BE2C (cell line): ENCODE data around the gene ROBO3.
A peak's percentile ranks its signal among the peaks of the same experiment; 100 is the strongest.

ENCODE experiments used
- DNase-seq: peaks from one replicate; pipeline ENCODE4 v3.0.0-alpha.2; 2020
- H3K27me3 ChIP-seq: fragments of 250-450 bp; sonication (Bioruptor Pico); 2 replicates; pipeline ENCODE4 v1.5.1; 2020; ENCODE audit warnings: mild to moderate bottlenecking
- H3K36me3 ChIP-seq: fragments of 250-450 bp; sonication (Bioruptor Pico); 2 replicates; pipeline ENCODE4 v1.5.1; 2020; ENCODE audit warnings: mild to moderate bottlenecking
- H3K4me1 ChIP-seq: fragments of 250-450 bp; sonication (Bioruptor Pico); 2 replicates; pipeline ENCODE4 v1.5.1; 2020
- H3K4me3 ChIP-seq: 2 replicates; pipeline ENCODE4 v1.5.1; 2011; ENCODE audit warnings: low read depth, low read length
- H3K9me3 ChIP-seq: fragments of 250-450 bp; sonication (Bioruptor Pico); 2 replicates; pipeline ENCODE4 v1.5.1; 2020
- TF ChIP-seq, protein P1 (sequence below): IDR thresholded peaks from 2 replicates; pipeline ENCODE4 v1.5.1; 2012; ENCODE audit warnings: mild to moderate bottlenecking, low read depth, low read length

Gene ROBO3

GRCh38 chr11:124864892-124865180, 396 bp upstream of the ROBO3 start:
- Histone ChIP-seq H3K4me3 (no peak overlapping the region), H3K27me3 (peaks cover 80% of the 10 kb centered on the region), H3K4me1 (no peaks in the 10 kb centered on the region), H3K9me3 (no peaks in the 10 kb centered on the region), H3K36me3 (no peaks in the 10 kb centered on the region)
- TF ChIP-seq, protein P1, sequence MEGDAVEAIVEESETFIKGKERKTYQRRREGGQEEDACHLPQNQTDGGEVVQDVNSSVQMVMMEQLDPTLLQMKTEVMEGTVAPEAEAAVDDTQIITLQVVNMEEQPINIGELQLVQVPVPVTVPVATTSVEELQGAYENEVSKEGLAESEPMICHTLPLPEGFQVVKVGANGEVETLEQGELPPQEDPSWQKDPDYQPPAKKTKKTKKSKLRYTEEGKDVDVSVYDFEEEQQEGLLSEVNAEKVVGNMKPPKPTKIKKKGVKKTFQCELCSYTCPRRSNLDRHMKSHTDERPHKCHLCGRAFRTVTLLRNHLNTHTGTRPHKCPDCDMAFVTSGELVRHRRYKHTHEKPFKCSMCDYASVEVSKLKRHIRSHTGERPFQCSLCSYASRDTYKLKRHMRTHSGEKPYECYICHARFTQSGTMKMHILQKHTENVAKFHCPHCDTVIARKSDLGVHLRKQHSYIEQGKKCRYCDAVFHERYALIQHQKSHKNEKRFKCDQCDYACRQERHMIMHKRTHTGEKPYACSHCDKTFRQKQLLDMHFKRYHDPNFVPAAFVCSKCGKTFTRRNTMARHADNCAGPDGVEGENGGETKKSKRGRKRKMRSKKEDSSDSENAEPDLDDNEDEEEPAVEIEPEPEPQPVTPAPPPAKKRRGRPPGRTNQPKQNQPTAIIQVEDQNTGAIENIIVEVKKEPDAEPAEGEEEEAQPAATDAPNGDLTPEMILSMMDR: no peak
- no peak for DNase-seq

GRCh38 chr11:124865902-124866851, 945 bp downstream of the ROBO3 start:
- Histone ChIP-seq H3K36me3 (no peaks in the 10 kb centered on the region), H3K4me3 (no peak overlapping the region), H3K4me1 (no peaks in the 10 kb centered on the region), H3K9me3 (no peaks in the 10 kb centered on the region), H3K27me3 (peaks cover 94% of the 10 kb centered on the region)
- peak; percentile 68 for DNase-seq
- TF ChIP-seq, protein P1: peak; percentile 72

GRCh38 chr11:124867700-124868099, 2.5 kb downstream of the ROBO3 start:
- H3K27me3 ChIP-seq: peaks cover 81% of the 10 kb centered on the region
- H3K9me3 ChIP-seq: no peaks in the 10 kb centered on the region
- peak; percentile 46 for DNase-seq
- H3K4me3 ChIP-seq: no peak overlapping the region
- no peaks in the 10 kb centered on the region for H3K4me1 ChIP-seq
- no peaks in the 10 kb centered on the region for H3K36me3 ChIP-seq
- TF ChIP-seq, protein P1: peak; percentile 57

GRCh38 chr11:124868331-124869274, 3.4 kb downstream of the ROBO3 start:
- no peak for DNase-seq
- Histone ChIP-seq H3K27me3 (peaks cover 72% of the 10 kb centered on the region), H3K4me3 (no peak overlapping the region)

GRCh38 chr11:124869331-124869730, 4.1 kb downstream of the ROBO3 start:
- peaks cover 67% of the 10 kb centered on the region for H3K27me3 ChIP-seq

More at GRCh38 chr11:124868331-124869274, 3.4 kb downstream of the ROBO3 start:
- no peaks in the 10 kb centered on the region for H3K9me3 ChIP-seq
- H3K36me3 ChIP-seq: no peaks in the 10 kb centered on the region
- TF ChIP-seq, protein P1: no peak
- H3K4me1 ChIP-seq: no peaks in the 10 kb centered on the region

More at GRCh38 chr11:124869331-124869730, 4.1 kb downstream of the ROBO3 start:
- no peak for DNase-seq
- H3K4me1 ChIP-seq: no peaks in the 10 kb centered on the region
- no peak overlapping the region for H3K4me3 ChIP-seq
- H3K36me3 ChIP-seq: no peaks in the 10 kb centered on the region
- TF ChIP-seq, protein P1: no peak
- H3K9me3 ChIP-seq: no peaks in the 10 kb centered on the region
